Breast epithelium (tissue), 3 donors: Measurements from ENCODE around the gene ZNF618.

Source experiments
- CTCF ChIP-seq, 3 donors: fragments of 450-650 bp; IDR thresholded peaks; one replicate each; pipeline ENCODE4 v1.5.1; 2016 to 2017; ENCODE audit warnings: antibody characterized with exemption in 3 of 3, mild to moderate bottlenecking in 3 of 3, moderate library complexity in 3 of 3
- POLR2AphosphoS5 ChIP-seq, 3 donors: sonication (generic); formaldehyde crosslinking; IDR thresholded peaks; one replicate each; pipeline ENCODE4 v1.6.1; 2017; ENCODE audit warnings: antibody characterized with exemption in 3 of 3

DNA sequence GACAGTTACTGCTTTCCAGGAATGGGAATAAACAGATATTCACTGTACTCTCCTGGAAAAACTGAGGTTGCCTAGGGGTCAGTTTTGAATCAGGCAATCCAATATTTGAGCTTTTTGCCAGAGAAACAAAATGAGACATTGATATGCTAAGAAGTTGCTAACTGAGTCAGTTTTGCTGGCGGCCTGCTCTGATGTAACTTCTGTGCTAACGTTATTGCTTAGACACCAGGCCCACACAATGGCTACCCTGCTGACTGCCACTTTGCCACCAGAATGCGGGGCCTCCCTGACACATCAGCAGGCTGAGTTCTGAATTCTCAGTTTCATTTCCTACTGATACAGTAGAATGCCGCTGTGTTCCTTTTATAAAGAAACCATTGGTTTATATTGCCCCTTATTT, 18.2 kb upstream of the ZNF618 start:
- TF ChIP-seq POLR2AphosphoS5 (IDR thresholded peaks at IDR 0.05) (no peak), CTCF (IDR thresholded peaks at IDR 0.05) (no peak)
